OCI-LY7 (cell line): Measurements from ENCODE around the gene SYTL3. TPM values are rescaled to one million over a fixed set of nuclear protein-coding genes. Genes with fewer than 3 reads are reported as not detected.

Experiments used
- BruUV-seq: library from RNA; stranded (reverse); fragments of 400-500 nt; replicated peaks from 2 replicates; lab custom pipeline; 2021; lab: Mats Ljungman, UMichigan
- CTCF ChIA-PET: fragments of 300-600 bp; sonication (Branson Sonifier 250); formaldehyde crosslinking; loops from one replicate; lab custom pipeline; 2022; ENCODE audit warnings: antibody characterized with exemption; ENCODE audit not compliant: unreplicated experiment; lab: Charles Lee
- POLR2A ChIA-PET: fragments of 300-600 bp; sonication (Branson Sonifier 250); formaldehyde crosslinking; loops from one replicate; lab custom pipeline; 2022; ENCODE audit warnings: antibody characterized with exemption; lab: Charles Lee
- DNase-seq: peaks from one replicate; pipeline ENCODE4 v3.0.0-alpha.2; 2015; ENCODE audit warnings: low spot score
- H2AFZ ChIP-seq: fragments of 200-600 bp; sonication (generic), shearing (Covaris generic); 2 replicates; pipeline ENCODE4 v1.6.1; 2014; ENCODE audit warnings: mild to moderate bottlenecking, antibody characterized with exemption, low read length, moderate library complexity
- H3K27ac ChIP-seq: fragments of 200-600 bp; sonication (generic); 2 replicates; pipeline ENCODE4 v1.5.1; 2014; ENCODE audit warnings: mixed run types, low read depth, mild to moderate bottlenecking, moderate library complexity, low read length, inconsistent platforms; ENCODE audit not compliant: poor library complexity, severe bottlenecking
- H3K36me3 ChIP-seq: fragments of 200-600 bp; sonication (generic); 2 replicates; pipeline ENCODE4 v1.6.1; 2014; ENCODE audit warnings: mild to moderate bottlenecking, antibody characterized with exemption, low read length, moderate library complexity, mixed read lengths; ENCODE audit not compliant: insufficient read depth
- H3K4me1 ChIP-seq: fragments of 200-600 bp; sonication (generic); 2 replicates; pipeline ENCODE4 v1.5.1; 2014; ENCODE audit warnings: mild to moderate bottlenecking, low read length; ENCODE audit not compliant: insufficient read depth, poor library complexity, severe bottlenecking
- H3K4me2 ChIP-seq: fragments of 200-600 bp; sonication (generic); 2 replicates; pipeline ENCODE4 v1.6.1; 2014; ENCODE audit warnings: mild to moderate bottlenecking, low read length
- H3K4me3 ChIP-seq: fragments of 200-600 bp; sonication (generic); 2 replicates; pipeline ENCODE4 v1.5.1; 2014; ENCODE audit warnings: mild to moderate bottlenecking, low read depth, low read length; ENCODE audit not compliant: poor library complexity, severe bottlenecking
- H3K79me2 ChIP-seq: fragments of 200-600 bp; sonication (generic); 2 replicates; pipeline ENCODE4 v1.6.1; 2016; ENCODE audit warnings: low read depth, mild to moderate bottlenecking, low read length, moderate library complexity, mixed read lengths; ENCODE audit not compliant: insufficient read depth
- H3K9me2 ChIP-seq: fragments of 200-600 bp; sonication (generic); 2 replicates; pipeline ENCODE4 v1.6.1; 2016; ENCODE audit warnings: mild to moderate bottlenecking, low read length, mixed read lengths; ENCODE audit not compliant: insufficient read depth
- H3K9me3 ChIP-seq: fragments of 200-600 bp; sonication (generic); 2 replicates; pipeline ENCODE4 v1.6.1; 2014; ENCODE audit warnings: mild to moderate bottlenecking, mixed run types, low read length, mixed read lengths
- H4K20me1 ChIP-seq: fragments of 200-600 bp; sonication (generic); 2 replicates; pipeline ENCODE4 v1.6.1; 2014; ENCODE audit warnings: mild to moderate bottlenecking, antibody characterized with exemption, low read length, moderate library complexity, mixed read lengths; ENCODE audit not compliant: insufficient read depth
- EZH2phosphoT487 ChIP-seq: fragments of 200-600 bp; sonication (generic); IDR thresholded peaks from 2 replicates; pipeline ENCODE4 v1.6.1; 2018; ENCODE audit warnings: low read depth, borderline replicate concordance, mild to moderate bottlenecking, mixed run types, antibody characterized with exemption, low read length, moderate library complexity, mixed read lengths
- intact Hi-C: fragments of 100-400 bp; cut with micrococcal nuclease; formaldehyde crosslinking; loops from one replicate; pipeline ENCODE4 v1.10.0; 2022; ENCODE audit not compliant: unreplicated experiment
- total RNA-seq, 2 experiments: library from RNA; depleted of rRNA in 1 of 2; stranded (reverse); fragments of >200 nt in 1 of 2; shearing (Covaris generic) in 1 of 2; gene quantifications; 2 replicates each; pipeline ENCODE4 v1.2.3, GENCODE V29; 2014 to 2022
- TF ChIP-seq, protein P1 (sequence below): fragments of 200-600 bp; sonication (generic); conservative IDR thresholded peaks from 2 replicates; pipeline ENCODE4 v1.5.1; 2014; ENCODE audit warnings: mild to moderate bottlenecking, antibody characterized with exemption, low read length, moderate library complexity, mixed read lengths

SYTL3 gene
- total RNA-seq, 2 experiments from 2014 or later, result 0.32 to 0.89 TPM

DNA sequence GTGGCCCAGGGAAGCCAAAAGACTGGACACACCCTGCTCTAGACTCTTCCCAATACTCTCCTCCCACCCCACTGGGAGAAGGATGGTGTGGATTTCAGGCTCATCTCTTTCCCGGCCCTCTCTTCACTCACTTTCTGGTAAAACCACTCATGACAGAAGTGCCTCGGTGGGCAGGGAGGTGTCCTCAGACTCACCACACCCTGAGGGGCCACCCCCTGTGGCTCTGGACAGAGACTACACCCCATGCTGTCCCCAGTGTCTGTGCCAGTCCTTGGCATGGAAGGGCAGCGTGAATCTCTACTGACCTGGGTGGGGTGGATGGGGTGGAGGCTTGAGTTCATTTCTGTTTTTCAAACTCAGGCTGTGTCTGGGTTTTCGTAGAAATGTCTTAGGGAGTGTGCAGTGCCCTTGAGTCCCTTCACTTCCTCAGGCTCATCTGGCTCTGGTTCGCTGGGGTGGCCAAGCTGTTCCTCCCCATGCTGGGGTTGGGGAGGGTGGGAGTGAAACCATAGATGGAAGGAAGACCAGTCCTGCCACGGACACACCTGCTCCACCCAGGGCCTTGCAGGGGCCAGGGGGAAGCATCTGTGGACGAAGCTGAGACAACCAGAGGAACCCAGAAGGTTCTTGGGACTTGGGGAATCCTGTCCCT, 110.2 kb downstream of the SYTL3 start:
- Histone ChIP-seq H3K9me3 (no peaks in the 10 kb centered on the region), H3K27ac (no peak overlapping the region), H3K9me2 (no peaks in the 10 kb centered on the region), H4K20me1 (no peaks in the 10 kb centered on the region), H3K36me3 (peaks cover 12% of the 10 kb centered on the region), H3K4me3 (no peak overlapping the region), H3K4me1 (no peaks in the 10 kb centered on the region), H3K79me2 (no peaks in the 10 kb centered on the region), H2AFZ (no peak overlapping the region), H3K4me2 (no peak overlapping the region)
- ChIA-PET CTCF (no interaction called here), POLR2A (no interaction called here)
- no TSS peak for BruUV-seq
- no peak for DNase-seq
- TF ChIP-seq EZH2phosphoT487, result no peak
- TF ChIP-seq, protein P1, sequence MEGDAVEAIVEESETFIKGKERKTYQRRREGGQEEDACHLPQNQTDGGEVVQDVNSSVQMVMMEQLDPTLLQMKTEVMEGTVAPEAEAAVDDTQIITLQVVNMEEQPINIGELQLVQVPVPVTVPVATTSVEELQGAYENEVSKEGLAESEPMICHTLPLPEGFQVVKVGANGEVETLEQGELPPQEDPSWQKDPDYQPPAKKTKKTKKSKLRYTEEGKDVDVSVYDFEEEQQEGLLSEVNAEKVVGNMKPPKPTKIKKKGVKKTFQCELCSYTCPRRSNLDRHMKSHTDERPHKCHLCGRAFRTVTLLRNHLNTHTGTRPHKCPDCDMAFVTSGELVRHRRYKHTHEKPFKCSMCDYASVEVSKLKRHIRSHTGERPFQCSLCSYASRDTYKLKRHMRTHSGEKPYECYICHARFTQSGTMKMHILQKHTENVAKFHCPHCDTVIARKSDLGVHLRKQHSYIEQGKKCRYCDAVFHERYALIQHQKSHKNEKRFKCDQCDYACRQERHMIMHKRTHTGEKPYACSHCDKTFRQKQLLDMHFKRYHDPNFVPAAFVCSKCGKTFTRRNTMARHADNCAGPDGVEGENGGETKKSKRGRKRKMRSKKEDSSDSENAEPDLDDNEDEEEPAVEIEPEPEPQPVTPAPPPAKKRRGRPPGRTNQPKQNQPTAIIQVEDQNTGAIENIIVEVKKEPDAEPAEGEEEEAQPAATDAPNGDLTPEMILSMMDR, result no peak
- intact Hi-C loops, result no loop called here

DNA sequence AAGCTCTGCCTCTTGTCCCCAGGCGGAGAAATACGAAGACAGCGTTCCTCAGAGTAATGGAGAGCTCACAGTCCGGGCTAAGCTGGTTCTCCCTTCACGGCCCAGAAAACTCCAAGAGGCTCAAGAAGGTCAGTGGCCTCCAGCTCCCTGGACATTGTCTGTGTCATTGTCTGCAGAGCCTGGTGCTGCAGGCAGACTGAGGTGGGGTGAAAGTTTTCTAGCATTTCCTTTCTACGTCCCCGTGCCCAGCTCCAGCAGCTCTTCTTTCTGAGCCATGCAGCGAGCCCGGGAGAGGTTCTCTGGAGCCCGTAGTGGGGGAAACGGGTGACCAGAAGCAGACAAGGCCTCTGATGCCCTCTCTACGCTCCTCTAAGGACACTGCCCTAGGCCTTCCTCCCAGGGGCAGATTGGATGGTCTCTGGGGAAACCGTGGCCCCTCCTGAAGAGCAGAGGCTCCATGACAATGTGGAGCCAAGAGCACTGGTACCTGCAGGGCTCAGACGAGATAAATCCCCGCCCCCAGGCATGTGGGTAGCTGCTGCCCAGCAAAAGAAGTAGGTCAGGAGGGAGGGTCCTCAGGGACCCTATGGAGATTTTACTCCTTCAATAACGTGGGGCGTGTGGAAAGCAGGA, 110.9 kb downstream of the SYTL3 start:
- ChIA-PET CTCF (no interaction called here), POLR2A (no interaction called here)
- H3K4me3 ChIP-seq, result no peak overlapping the region
- no peaks in the 10 kb centered on the region for H3K9me2 ChIP-seq
- intact Hi-C loops, result no loop called here
- no peaks in the 10 kb centered on the region for H3K9me3 ChIP-seq
- H3K4me1 ChIP-seq, result no peaks in the 10 kb centered on the region
- H3K4me2 ChIP-seq, result no peak overlapping the region
- peaks cover 19% of the 10 kb centered on the region for H3K36me3 ChIP-seq
- no peak overlapping the region for H2AFZ ChIP-seq
- H3K79me2 ChIP-seq, result no peaks in the 10 kb centered on the region
- no peak for TF ChIP-seq EZH2phosphoT487
- TF ChIP-seq, protein P1, result no peak
- no peak overlapping the region for H3K27ac ChIP-seq
- no peak for DNase-seq
- no TSS peak for BruUV-seq
- no peaks in the 10 kb centered on the region for H4K20me1 ChIP-seq

DNA sequence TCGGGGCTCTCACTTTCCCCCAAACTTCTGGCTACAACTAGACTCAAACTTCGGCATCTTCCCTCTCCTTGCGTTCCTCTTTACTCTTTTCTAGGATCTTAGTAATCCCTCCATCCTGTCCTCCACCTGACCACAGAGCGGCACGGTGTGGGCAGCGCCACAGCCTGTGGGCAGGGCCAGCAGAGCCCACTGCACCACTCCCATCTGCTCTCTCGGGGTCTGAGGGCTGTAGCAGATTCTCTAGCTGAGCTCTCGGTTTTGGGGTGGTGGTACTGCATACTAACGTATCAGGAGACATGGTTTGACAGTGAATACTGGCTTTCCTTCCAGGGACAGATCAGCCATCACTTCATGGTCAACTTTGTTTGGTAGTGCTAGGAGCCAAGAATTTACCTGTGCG, 111.9 kb downstream of the SYTL3 start:
- TF ChIP-seq, protein P1, result no peak
- TF ChIP-seq EZH2phosphoT487, result no peak
- ChIA-PET CTCF (no interaction called here), POLR2A (no interaction called here)
- no peak overlapping the region for H2AFZ ChIP-seq
- H3K9me3 ChIP-seq, result no peaks in the 10 kb centered on the region
- H3K79me2 ChIP-seq, result no peaks in the 10 kb centered on the region
- H4K20me1 ChIP-seq, result no peaks in the 10 kb centered on the region
- BruUV-seq, result no TSS peak
- DNase-seq, result no peak
- H3K4me1 ChIP-seq, result no peaks in the 10 kb centered on the region
- H3K9me2 ChIP-seq, result no peaks in the 10 kb centered on the region
- no peak overlapping the region for H3K4me3 ChIP-seq
- intact Hi-C loops, result no loop called here
- H3K4me2 ChIP-seq, result no peak overlapping the region
- H3K36me3 ChIP-seq, result peaks cover 29% of the 10 kb centered on the region
- no peak overlapping the region for H3K27ac ChIP-seq
